GM12875 (cell line): ENCODE results near the gene HPCAL4.

Experiments used
- H3K4me3 ChIP-seq: one replicate; pipeline ENCODE4 v1.5.1; 2011; ENCODE audit warnings: low read depth, low read length, control low read depth
- TF ChIP-seq, protein P1 (sequence below): IDR thresholded peaks from 2 replicates; pipeline ENCODE4 v1.5.1; 2011; ENCODE audit warnings: low read depth, mild to moderate bottlenecking, control low read depth, inconsistent platforms, low read length, moderate library complexity, borderline replicate concordance; ENCODE audit not compliant: insufficient read depth

HPCAL4 gene

DNA sequence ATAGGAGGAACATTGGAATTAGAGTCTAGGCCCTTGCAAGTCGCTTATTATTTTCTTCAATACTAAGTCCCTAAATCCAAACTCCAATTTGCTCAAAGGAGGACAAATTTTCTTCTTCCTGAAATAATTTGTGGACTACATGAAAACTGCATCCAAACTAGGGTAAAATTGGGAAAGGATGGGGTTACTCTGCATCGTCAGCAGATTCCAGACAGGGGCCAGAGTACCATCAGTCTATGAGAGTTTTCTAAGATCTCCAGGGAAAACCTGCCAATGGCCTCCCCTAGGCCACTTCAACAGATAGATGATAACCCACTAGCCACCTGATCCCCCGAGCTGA, 52.3 kb downstream of the HPCAL4 start:
- H3K4me3 ChIP-seq = no peak overlapping the region
- TF ChIP-seq, protein P1, sequence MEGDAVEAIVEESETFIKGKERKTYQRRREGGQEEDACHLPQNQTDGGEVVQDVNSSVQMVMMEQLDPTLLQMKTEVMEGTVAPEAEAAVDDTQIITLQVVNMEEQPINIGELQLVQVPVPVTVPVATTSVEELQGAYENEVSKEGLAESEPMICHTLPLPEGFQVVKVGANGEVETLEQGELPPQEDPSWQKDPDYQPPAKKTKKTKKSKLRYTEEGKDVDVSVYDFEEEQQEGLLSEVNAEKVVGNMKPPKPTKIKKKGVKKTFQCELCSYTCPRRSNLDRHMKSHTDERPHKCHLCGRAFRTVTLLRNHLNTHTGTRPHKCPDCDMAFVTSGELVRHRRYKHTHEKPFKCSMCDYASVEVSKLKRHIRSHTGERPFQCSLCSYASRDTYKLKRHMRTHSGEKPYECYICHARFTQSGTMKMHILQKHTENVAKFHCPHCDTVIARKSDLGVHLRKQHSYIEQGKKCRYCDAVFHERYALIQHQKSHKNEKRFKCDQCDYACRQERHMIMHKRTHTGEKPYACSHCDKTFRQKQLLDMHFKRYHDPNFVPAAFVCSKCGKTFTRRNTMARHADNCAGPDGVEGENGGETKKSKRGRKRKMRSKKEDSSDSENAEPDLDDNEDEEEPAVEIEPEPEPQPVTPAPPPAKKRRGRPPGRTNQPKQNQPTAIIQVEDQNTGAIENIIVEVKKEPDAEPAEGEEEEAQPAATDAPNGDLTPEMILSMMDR = no peak

DNA sequence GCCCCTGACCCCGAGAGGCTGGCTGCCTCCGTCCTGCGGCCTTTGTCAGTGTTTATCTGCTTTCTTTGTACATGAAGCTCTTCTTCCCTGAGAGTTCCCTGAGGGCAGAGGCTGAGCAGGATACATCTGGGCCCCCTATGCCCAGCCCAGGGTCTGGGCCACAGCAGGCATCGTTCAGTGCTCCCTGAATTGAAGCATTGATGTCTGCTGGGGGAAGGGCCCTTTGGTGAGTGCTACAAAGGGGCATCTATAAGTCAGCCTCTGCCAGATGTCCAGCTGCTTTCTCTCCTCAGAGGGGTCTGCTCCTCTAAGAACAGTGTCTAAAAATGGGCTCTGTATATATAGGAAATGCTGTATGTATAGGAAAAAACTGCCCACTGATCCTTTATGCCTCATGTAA, 53.9 kb downstream of the HPCAL4 start:
- TF ChIP-seq, protein P1 = no peak
- no peak overlapping the region for H3K4me3 ChIP-seq

DNA sequence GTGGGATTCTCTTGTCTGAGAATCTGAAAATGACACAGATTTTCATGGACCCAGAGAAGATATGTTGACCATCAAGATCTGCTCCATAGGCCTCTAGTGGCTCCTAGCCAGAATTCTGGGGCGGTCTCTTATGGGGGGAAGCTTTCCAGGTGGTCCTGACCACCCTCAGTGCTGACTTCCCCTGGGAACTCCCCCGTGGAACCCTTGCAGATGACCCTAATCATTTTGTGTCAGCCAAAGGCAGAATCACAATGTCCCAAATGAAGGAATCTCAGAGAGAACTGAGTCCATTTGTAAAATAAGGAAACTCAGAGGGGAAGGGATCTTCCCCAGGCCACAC, 55.4 kb downstream of the HPCAL4 start:
- TF ChIP-seq, protein P1 = no peak
- no peak overlapping the region for H3K4me3 ChIP-seq

- TF ChIP-seq, protein P1 = no peak
These were observed 55.9 kb downstream of the HPCAL4 start for GRCh38 chr1:39635205-39635870.

GRCh38 chr1:39633422-39633821, 57.8 kb downstream of the HPCAL4 start:
- H3K4me3 ChIP-seq = no peak overlapping the region

More at GRCh38 chr1:39635205-39635870, 55.9 kb downstream of the HPCAL4 start:
- no peak overlapping the region for H3K4me3 ChIP-seq

GRCh38 chr1:39632682-39633417, 58.4 kb downstream of the HPCAL4 start:
- H3K4me3 ChIP-seq = no peak overlapping the region
- TF ChIP-seq, protein P1 = no peak

More at GRCh38 chr1:39633422-39633821, 57.8 kb downstream of the HPCAL4 start:
- TF ChIP-seq, protein P1 = no peak

DNA sequence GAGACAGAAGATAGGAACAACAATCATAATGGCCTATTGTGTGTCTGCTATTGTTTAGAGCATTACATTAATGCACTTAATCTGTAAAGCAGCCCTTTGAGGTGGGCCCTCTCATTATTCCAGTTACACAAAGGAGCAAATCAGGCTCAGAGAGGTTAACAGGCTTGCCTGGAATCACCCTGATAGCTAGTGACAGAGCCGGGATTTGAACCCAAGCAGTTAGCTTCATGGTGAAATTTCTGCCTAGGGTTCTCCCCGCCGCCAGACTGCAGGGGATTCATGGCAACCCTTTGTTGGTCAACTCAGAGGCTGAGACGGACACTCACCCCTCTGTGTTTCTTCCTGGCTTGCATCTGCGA, 58.9 kb downstream of the HPCAL4 start:
- TF ChIP-seq, protein P1 = no peak

More for the DNA sequence above, 58.9 kb downstream of the HPCAL4 start:
- no peak overlapping the region for H3K4me3 ChIP-seq
